Stimulated activated CD4-positive, alpha-beta T cell treated with anti-CD3 and anti-CD28 coated beads, Interleukin-12 subunit alpha, Interleukin-12 subunit beta, amount 100 ng/mL, for 48 hours (primary cell): ENCODE results near the gene ARID1B.

Source experiments
- DNase-seq, 3 donors: peaks; one replicate each; pipeline ENCODE4 v3.0.0-alpha.2; 2020; ENCODE audit warnings: low read depth in 2 of 3, low spot score in 1 of 3

The ARID1B gene

GRCh38 chr6:157253699-157254098 is 476.5 kb downstream of the ARID1B start:
- no peak for DNase-seq

DNA sequence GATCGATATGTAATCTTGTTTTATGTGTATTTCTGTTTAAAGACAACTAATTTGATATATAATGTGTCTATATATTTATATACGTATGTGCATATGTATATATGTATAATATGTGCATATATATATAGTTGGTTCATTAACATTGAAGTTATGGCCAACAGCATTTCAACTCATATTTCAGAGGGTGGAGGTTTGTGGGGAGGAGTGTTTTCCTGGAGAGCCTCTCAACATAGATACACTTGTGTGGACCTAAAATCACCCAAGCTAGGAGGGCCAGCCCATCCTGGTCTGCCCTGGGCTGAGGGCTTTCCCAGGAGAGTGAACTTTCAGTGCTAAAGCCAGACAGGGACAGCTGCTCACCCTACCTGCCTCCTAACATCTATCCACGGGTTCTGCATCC is 477.4 kb downstream of the ARID1B start:
- no peak for DNase-seq

DNA sequence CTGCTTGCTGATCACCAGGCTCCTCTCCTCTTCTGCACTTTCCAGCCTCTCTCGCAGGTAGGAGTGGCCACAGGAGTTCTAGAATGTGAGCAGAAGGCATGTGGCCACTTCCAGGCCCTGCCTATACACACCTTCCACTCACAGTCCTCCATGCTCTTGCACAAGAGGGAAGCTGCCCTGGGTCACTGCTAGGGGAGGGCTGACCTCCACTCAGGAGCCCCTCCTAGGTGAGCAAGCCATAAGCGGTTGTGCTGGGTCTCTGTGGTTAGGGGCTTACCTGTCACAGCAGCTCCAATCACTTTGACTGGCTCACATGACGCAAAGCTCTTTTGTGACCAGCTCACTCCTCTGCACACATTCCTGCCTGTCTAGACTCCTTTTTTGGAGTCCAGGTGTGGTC is 477.9 kb downstream of the ARID1B start:
- DNase-seq: no peak

GRCh38 chr6:157258878-157259277 is 481.7 kb downstream of the ARID1B start:
- no peak for DNase-seq

GRCh38 chr6:157259443-157259842 is 482.3 kb downstream of the ARID1B start:
- no peak for DNase-seq
